Measurements from ENCODE around the gene DDX49. TPM values are rescaled to one million over a fixed set of nuclear protein-coding genes. Genes with fewer than 3 reads are reported as not detected.

The DDX49 gene
- total RNA-seq, 1 experiment from 2014 or later, result 51.9 TPM

GRCh38 chr19:18969931-18970659 lies 50.6 kb downstream of the DDX49 start:
- H3K27me3 ChIP-seq (ENCODE audit: insufficient read depth, low read length), result no peaks in the 10 kb centered on the region
- H3K9me3 ChIP-seq (ENCODE audit: control insufficient read depth in 1 of 2, insufficient read depth in 1 of 2, low read depth in 1 of 2, low read length in 2 of 2), result no peaks in the 10 kb centered on the region
- no peaks in the 10 kb centered on the region for H3K36me3 ChIP-seq (ENCODE audit: control insufficient read depth in 1 of 2, insufficient read depth in 2 of 2, low read length in 2 of 2)
- BruUV-seq (replicated peaks), result TSS peak; percentile 100
- peak overlapping the region; percentile 52 for H2AFZ ChIP-seq (ENCODE audit: low read depth, low read length, poor library complexity, severe bottlenecking)
- H3K4me2 ChIP-seq (ENCODE audit: low read length), result peak overlapping the region; percentile 69
- ATAC-seq (peak; percentile 56), DNase-seq (ENCODE audit: low read depth, low spot score) (no peak)
- intact Hi-C loops (cut with micrococcal nuclease), result no loop called here
- ChIA-PET CTCF (no interaction called here), POLR2A (no interaction called here), RAD21 (ENCODE audit: low non-redundant PET in 1 of 2, low total read pairs in 2 of 2, uncharacterized antibody in 2 of 2, unreplicated experiment in 2 of 2) (interaction anchor here (0.6 to 1.3 kb wide), 2 partner anchors 16 to 507 kb away, joined by 3 to 4 read pairs; no protein-coding TSS in a partner anchor)
- H4K20me1 ChIP-seq (ENCODE audit: insufficient read depth), result no peaks in the 10 kb centered on the region
- no peaks in the 10 kb centered on the region for H3K9me2 ChIP-seq (ENCODE audit: insufficient read depth)
- no peaks in the 10 kb centered on the region for H3K79me2 ChIP-seq (ENCODE audit: insufficient read depth, low read length)
- peak overlapping the region; percentile 71 for H3K27ac ChIP-seq (ENCODE audit: low read depth, low read length)
- peaks cover 33 to 38% of the 10 kb centered on the region in 2 experiments for H3K4me1 ChIP-seq (ENCODE audit: control insufficient read depth in 1 of 2, insufficient read depth in 2 of 2, low read length in 2 of 2)
- H3K9ac ChIP-seq (ENCODE audit: low read length), result peak overlapping the region; percentile 49
- TF ChIP-seq, protein P1, sequence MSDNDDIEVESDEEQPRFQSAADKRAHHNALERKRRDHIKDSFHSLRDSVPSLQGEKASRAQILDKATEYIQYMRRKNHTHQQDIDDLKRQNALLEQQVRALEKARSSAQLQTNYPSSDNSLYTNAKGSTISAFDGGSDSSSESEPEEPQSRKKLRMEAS (IDR thresholded peaks at IDR 0.05), result no peak
- TF ChIP-seq ELF1 (IDR thresholded peaks at IDR 0.05; ENCODE audit: borderline replicate concordance, low read depth), result no peak
- TF ChIP-seq, protein P2, sequence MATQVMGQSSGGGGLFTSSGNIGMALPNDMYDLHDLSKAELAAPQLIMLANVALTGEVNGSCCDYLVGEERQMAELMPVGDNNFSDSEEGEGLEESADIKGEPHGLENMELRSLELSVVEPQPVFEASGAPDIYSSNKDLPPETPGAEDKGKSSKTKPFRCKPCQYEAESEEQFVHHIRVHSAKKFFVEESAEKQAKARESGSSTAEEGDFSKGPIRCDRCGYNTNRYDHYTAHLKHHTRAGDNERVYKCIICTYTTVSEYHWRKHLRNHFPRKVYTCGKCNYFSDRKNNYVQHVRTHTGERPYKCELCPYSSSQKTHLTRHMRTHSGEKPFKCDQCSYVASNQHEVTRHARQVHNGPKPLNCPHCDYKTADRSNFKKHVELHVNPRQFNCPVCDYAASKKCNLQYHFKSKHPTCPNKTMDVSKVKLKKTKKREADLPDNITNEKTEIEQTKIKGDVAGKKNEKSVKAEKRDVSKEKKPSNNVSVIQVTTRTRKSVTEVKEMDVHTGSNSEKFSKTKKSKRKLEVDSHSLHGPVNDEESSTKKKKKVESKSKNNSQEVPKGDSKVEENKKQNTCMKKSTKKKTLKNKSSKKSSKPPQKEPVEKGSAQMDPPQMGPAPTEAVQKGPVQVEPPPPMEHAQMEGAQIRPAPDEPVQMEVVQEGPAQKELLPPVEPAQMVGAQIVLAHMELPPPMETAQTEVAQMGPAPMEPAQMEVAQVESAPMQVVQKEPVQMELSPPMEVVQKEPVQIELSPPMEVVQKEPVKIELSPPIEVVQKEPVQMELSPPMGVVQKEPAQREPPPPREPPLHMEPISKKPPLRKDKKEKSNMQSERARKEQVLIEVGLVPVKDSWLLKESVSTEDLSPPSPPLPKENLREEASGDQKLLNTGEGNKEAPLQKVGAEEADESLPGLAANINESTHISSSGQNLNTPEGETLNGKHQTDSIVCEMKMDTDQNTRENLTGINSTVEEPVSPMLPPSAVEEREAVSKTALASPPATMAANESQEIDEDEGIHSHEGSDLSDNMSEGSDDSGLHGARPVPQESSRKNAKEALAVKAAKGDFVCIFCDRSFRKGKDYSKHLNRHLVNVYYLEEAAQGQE (IDR thresholded peaks at IDR 0.05; ENCODE audit: low read depth), result no peak
- no peak for TF ChIP-seq SRF (IDR thresholded peaks at IDR 0.05; ENCODE audit: low read depth)
- no peak for TF ChIP-seq RAD21 (IDR thresholded peaks at IDR 0.05; ENCODE audit: low read depth)
- no peak for TF ChIP-seq TCF7L2 (IDR thresholded peaks at IDR 0.05; ENCODE audit: borderline replicate concordance, extremely low read depth, insufficient read depth, insufficient read length)
- no peak for TF ChIP-seq SIN3A (IDR thresholded peaks at IDR 0.05; ENCODE audit: low read depth)
- TF ChIP-seq POLR2AphosphoS5 (IDR thresholded peaks at IDR 0.05; ENCODE audit: low read depth, low read length), result no peak
- TF ChIP-seq ZBTB33 (IDR thresholded peaks at IDR 0.05; ENCODE audit: extremely low read depth, insufficient replicate concordance, low read length), result no peak
- TF ChIP-seq EZH2phosphoT487 (IDR thresholded peaks at IDR 0.05; ENCODE audit: borderline replicate concordance), result no peak
- TF ChIP-seq POLR2A (IDR thresholded peaks at IDR 0.05; ENCODE audit: borderline replicate concordance, extremely low read depth, insufficient read depth, insufficient read length), result no peak
- TF ChIP-seq FOSL1 (IDR thresholded peaks at IDR 0.05; ENCODE audit: low read depth), result no peak
- no peak for TF ChIP-seq JUND (IDR thresholded peaks at IDR 0.05)
- H3K4me3 ChIP-seq (replicated peaks in 1 of 2; ENCODE audit: low read depth in 1 of 2, low read length in 2 of 2), result peak overlapping the region; percentile 5 to 38; a peak in 2 of 4 replicates

Measured in HCT116 (cell line).